ENCODE results near the gene CMIP.

CMIP gene

DNA sequence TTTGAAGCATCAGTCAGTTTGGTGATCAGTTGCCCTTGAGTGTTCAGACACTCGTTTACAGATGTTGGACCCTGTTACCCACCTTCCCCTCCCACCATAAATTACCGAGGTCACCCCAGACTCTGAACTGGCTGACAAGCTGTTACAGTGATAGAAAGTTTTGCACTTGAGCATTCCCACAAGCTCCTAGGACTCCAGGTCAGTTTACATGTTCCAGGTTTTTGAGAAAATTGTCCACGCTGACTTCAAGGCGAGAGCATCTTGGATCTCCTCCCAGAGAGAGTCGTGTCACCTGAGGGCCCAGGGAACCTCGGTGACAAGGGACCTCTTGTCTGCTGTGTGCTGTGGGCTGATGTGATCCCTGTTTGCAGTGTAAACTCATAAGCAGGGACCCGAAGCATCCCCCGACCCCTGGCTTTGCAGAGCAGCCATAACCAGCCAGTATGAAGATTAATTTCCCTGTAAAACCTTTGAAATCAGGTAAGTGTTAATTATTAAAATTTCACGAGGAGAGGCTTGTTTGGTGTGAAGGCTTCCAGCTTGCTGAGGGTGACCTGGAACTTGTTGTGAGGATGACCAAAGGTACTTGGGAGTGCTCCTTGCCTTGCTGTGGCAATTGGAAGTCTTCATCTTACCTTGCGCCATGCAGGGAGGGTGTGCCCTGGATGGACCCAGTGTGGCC, 91.2 kb downstream of the CMIP start:
- no peak for DNase-seq (ENCODE audit: low spot score)

DNA sequence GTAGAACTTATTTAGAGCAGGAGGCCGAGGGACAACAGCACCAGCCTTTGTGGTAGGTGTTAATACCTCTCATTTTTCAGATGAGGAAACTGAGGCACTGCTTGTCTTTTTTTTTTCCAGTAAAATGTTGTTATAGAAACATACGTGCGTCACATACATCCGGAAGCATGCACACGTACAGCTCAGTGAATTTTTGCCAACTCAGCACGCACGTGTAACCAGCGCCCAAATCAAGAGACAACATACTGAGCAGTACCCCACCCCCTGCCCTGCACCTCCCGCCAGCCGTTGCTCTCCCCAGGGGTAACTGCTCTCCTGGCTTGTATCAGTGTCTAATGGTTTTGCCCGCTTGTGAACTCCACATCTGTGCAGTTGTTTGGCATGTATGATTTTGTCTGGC, 92.0 kb downstream of the CMIP start:
- no peak for DNase-seq (ENCODE audit: low spot score)

DNA sequence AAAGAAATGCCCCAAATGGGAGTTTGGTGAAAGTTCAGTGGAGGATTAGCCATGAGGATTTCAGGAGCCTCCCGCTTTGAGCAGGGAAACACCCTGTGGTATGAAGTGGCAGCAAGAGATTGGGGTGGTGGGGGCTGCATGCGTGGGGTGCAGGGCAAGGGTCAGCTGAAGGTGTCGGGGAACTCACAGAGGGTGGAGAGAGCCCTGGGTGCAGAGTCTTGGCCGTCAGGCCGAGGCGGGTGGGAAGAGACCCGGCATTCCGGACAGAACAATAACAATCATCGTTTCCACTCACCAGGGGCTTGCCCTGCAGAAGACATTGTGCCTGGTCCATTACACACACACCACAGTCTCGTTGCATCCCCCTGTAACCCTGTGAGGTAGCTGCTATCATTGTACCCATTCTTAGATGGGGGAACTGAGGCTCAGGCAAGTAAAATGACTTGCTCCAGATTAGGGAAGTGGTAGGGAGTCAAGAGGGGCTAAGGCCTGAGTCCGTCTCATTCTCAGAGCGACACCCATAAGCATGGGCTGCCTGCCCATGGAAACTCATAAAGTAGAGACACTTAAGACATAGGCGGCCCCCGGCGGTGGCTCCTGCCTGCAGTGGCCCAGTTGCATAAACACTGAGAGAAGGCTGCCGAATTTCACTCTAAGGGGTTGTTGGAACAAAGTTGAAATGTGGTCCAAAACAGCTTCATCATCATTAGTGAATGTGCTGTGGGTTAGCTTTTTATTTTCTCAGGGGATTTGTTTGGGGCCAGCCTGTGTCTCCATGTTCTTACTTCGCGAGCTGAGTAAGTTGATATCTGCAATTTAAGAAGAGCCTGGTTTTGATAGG, 93.3 kb downstream of the CMIP start:
- DNase-seq (ENCODE audit: low spot score), result no peak

DNA sequence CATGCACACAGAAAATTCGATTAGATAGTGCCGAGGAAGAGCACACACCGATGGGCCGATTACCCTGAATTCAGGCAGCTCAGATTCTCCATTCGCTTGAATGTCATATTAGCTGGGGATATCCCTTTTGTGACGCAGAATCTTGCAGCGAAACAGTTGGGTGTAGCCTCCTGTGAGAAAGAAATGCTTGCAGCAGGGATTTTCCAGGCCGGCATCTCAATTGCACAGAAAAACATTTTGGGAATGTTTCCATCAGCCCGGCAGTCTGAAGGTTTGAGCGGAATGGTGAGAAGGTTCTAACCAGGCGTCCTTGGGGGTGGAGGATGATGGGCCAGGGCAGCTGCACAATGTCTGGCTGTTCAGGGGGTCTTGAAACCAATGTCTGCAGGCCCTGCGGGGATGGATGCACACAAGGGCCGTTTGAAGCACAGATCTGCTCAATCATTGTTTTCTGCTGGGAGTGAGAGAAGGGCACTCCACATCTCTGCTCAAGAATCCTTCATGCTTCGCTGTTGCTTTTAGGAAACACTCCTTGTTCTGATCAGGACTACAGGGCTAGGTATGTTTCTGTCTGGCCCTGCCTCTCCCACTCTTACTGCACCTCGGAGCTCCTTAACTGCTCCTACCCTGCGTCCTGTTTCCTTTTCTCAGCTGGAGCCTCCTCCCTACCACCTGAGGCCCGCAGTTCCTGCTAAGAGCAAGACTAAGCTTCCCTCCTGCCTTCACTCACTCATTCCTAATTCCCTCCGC, 94.6 kb downstream of the CMIP start:
- DNase-seq (ENCODE audit: low spot score), result no peak

DNA sequence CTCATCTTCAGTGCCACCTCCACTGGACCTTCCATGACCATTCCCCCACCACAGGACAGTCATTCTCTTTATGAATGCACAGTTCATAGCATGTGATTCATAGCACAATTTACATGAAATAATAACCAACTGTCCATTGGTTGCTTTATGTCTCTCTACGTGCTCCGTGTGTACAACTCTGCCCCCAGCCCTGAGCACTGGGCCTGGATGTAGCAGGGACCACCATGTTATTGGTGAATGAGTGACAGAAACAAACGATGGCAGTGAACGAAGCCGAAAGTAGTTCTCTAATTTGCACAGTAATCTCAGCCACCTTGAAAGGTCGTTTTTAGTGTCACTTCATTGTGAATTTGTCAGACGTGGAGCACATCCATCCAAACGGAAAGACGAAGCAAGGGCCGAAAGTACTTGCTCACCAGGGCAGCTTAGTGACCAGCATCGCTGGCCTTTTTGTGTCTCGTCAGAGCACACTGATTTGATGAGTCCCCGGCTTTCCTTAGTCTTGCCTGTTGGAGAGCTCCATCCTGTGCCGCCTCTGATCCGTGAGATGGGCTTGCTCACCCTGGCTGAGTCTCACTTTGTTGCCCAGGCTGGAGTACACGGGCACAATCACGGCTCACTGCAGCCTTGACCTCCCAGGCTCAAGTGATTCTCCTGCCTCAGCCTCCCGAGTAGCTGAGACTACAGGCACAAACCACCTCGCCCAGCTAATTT, 95.3 kb downstream of the CMIP start:
- no peak for DNase-seq (ENCODE audit: low spot score)

DNA sequence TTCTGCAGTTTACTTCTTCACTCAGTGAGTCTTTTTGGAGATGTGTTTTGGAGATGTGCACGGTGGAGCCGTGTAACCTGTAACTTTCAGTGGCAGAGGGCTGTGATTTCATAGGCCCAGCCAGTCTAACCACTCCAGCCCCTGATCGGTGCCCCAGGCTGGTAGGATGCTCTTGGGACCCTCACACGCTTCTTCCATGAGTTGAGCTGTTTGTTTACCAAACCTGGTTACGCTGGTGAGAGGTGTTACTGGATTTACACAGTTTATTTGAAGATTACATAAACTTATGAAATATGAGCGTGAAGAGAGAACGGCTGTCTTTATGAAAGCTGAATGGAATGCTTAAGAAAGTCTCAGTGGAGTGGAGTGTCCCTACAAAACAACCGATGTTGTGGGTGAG, 96.7 kb downstream of the CMIP start:
- no peak for DNase-seq (ENCODE audit: low spot score)

DNA sequence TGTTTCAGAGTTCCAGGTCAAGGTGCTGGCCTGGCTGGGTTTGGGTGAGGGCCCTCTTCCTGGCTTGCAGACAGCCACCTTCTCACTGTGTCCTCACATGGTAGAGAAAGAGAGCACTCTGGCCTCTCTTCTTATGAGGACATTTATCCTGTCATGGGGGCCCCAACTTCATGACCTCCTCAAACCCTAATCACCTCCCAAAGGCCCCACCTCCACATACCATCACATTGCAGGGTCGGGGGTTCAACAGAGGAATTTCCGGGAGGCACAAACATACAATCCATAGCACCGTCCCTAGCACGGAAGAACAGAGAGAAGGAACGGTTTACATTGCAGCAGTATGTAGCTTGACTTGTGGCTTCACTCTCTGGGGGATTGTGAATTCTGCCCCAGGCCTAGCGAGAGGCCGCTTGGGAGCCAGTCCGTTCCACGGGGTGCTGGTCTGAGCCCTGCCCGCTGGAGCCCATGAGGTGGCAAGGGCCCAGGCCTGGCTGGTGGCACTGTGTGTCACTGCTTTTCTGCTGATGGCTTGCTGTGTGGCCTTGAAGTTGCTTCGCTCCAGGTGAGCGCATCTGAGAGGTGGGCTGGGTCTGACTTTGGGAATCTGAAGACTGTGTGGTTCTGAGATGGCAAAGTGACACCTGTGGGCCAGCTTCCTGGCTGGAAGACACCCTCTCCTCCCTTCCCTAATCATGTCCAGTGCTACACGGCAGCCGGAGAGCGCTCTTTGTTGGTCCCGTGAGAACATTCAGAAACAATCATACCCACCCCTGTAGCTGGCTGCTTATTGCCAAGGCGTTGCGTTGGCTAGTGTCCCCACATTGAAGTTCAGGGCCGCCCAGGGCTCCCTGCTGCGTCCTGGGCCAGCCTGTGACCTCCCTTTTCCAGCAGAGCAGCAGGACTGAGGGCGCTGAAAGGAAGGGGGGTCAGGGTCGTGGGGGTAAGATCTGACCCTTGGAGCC, 98.3 kb downstream of the CMIP start:
- no peak for DNase-seq (ENCODE audit: low spot score)

DNA sequence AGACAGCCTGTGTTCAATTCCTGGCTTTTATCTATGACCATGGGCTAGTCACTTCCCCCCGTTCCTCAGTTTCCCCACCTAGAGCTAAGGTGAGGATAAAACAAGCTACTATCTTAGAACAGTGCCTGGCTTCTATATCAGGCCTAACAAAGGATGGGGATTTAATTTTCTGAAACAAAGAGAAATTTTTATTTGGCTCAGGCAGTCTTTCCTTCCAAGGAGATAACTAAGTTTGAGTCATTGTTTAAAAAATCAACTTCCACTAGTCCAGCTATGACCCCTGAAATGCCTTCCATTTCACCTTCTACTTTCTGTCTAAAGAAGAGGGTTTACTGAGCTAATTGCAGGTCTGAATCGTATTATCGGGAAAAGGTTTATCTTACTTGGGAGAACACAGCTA, 99.0 kb downstream of the CMIP start:
- DNase-seq (ENCODE audit: low spot score), result no peak

DNA sequence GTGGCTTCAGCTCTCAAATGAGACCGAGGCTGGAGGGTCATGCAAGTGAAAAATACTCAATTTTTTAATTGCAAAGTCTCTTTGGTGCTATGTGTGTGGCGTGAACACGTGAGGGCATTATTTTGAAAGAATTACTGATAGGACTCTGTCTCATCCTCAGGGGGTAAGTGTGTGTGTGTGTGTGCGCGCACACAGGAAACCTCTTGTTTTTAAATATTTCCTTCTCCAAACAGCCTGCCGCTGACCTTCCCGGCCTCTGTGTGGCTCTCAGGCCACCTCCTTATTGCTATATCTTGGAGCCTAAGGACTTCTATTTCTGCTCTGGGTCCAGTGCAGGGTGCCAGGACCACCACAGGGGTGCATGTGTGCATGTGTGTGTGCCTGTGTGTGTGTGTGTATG, 99.7 kb downstream of the CMIP start:
- no peak for DNase-seq (ENCODE audit: low spot score)

DNA sequence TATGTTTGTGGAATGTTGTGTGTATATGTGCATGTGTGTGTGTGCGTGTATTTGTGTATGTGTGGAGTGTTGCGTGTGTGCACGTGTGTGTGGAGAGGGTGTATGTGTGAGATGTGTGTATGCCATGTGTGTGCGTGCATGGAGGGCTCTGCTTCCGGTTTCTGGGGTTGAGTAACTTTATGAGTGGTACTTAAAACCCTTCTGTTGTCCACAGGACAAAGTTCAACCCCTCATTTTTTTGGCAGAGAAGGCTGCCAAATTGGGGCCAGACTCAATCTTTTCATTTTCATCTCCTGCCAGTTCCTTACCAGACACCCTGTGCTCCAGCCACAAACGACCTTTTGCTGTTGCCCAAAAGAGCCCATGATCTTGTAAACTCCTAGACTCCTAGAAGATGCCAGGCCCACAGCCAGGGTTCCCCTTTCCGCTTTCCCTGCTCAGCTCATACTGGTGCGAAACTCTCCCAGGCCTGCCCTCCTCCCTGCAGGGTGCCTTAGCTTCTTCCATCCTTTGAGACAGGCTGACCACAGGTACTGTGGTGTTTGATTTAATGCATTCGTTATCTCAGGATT, 100.2 kb downstream of the CMIP start:
- DNase-seq (ENCODE audit: low spot score), result no peak

DNA sequence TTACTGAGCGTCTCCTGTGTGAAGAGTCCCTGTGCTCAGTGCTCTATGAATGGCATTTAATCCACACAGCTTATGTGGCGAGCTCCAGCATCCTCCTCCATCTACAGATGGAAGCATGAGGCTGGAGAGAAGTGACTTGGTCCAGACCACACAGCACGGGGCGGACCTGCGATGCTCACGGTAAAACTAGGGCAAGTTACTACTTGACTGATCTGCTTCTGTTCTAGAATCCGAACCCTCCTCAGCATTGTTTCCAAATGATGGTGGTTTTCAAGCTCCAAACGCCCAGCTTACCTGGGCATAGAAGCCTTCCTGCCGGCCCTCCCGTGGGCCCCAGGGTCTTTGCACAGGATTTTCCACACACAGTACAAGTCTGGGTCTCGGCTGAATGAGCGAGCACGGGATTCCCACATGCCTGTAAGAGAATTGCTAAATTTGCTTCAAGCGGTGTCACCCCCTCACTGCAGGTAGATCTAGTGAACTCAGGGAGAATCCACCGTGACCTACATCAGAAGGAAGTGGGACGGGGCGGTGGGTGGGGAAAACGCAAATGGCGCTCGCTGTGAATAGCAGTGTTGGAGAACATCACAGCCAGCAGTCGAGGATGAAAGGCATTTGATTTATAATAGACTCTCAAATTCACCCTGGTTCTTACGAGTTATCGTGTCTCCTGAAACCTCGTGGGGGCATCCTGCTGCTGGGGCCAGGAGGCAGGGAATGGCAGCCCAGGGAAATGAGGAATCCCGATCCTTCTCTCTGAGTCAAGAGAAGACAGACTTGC, 101.1 kb downstream of the CMIP start:
- no peak for DNase-seq (ENCODE audit: low spot score)

DNA sequence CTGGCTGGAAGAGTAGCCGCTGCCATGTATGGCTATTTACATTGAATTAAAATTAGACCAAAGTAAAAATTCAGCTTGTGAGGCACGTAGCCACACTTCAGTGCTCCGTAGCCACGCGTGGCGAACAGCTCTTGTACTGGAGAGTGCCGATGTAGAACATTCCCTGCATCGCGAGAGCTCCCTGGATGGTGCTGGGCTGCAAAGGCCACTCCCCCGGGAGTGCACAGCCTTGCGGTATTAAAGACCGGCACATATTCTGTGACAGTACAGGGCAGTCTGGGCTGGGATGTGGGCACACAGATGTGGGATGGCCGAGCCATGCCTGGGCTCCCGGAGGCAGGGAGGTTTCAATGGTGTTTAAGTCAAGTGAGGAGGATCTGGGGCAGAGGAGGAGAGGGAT, 102.2 kb downstream of the CMIP start:
- DNase-seq (ENCODE audit: low spot score), result no peak

DNA sequence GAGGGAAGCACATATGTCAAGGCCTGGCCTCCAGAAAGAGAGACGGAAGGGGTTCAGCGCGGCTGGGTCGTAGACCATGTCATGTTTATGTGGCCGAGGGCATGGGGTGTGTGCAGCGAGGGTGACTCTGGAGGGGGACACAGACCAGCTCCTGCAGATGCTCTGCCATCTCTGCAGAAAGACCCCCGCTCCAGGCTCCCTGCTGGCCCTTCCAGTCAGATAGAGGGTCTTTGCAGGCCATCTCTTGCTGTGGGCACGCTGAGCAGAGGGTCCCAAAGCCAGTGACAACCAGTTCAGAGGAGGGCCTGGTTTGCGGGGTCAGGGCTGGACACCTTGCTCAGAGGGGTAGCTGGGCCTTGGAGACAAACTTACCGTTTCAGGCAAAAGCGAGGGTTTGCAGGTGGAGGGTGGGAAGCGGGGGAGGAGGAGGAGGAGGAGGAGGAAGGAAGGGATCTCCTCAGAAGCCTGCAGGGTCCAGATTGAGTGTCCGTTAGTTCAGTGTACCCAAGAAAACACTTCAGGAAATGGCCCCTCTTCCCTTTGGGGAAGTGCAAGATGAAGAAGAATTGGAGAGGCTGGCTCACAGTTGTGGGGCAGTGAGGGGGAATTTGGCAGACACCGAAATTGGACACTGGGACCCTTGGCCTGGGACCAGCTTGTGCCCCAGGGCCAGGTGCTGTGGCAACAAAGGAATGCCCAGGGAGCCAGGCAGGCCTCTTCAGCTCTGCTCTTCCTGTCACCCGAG, 102.8 kb downstream of the CMIP start:
- no peak for DNase-seq (ENCODE audit: low spot score)

DNA sequence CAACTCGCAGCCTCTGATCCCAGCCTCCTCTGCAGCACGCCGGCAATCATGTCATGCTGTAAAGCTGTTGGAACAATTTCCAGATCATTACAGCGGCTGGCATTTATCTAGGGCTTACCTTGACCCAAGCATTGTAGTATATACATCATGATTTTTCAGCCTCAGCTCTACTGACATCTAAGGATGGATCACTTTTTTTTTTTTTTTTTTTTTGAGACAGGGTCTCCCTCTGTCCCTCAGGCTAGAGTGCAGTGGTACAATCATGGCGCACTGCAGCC, 103.3 kb downstream of the CMIP start:
- no peak for DNase-seq (ENCODE audit: low spot score)

DNA sequence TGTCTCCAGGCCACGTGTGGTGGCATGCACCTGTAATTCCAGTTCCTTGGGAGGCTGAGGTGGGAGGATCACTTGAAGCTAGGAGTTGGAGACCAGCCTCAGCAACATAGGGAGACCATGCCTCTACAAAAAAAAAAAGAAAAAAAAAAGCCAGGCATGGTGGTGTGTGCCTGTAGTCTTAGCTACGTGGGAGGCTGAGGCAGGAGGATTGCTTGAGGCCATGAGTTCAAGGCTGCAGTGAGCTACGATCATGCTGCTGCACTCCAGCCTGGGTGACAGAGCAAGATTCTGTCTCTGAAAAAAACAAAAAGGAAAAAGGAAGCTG, 103.9 kb downstream of the CMIP start:
- DNase-seq (ENCODE audit: low spot score), result no peak

DNA sequence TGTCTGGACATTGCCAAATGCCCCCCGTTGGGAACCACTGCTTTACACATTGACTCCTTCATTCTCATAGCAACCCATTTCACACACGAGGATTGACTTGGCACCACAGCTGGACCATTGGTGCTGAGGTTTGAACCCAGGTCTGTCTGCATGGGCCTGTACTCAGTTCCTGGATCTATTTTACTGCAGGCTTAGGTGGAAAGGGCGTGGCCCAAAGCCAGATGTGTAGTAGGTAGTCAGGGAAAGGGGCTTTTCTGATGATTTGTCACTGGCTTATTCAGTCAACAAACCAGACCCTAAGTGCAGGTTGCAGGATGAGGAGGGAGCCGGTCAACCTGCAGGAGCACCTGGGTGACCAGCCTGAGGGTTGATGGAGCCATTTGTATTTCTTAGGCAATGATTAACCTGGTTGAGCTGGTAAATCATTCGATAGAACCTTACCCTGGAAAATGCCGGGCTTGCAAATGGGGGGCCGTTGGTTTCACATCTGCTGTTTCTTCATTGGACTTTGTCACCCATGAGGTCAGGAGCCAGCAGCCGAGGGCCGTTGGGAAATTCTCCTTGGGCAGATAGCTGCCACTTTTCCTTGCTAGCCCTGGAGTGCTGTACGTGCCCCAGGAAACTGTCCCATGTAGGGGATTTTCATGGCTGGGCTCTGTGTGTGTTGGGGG, 104.4 kb downstream of the CMIP start:
- peak; percentile 91 for DNase-seq (ENCODE audit: low spot score)

DNA sequence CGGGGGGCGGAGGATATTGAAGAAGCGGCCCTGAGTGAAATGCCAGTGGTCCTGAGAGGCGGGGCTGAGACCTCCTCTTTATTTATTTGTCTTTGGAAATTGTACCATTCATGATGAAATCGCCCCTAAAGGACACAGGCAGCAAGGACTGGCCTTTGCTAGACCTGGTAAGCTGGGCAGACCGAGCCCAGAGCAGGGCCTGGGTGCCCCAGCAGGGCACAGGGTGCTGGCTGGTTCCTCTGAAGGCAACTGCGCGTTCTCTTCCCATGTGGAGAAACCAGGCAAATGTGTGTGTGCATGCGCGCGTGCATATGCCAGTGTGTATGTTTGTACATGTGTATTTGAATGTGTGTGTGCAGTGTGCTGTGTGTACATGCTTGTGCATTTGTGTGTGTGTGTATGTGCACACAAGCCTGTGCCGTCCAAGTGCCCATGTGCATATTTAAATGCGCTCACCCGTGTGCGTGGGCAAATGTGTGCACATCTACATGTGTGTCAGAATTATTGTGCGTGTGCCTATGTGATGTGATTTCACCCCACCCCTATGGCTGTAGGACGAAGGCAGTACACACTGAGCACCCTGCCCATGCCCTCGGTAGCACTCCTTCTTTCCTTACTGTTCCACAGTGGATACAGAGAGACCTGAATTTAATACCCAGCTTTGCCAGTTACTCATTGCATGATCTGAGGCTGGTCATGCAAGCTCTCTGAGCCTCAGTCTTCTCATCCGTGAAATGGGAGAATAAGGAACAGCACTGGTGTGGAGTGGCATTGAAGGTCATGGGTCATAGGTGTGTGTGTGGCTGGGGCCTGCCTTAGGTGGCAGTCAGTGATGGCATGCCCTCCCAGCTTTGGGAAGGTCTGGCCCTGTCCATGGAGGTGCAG, 105.2 kb downstream of the CMIP start:
- no peak for DNase-seq (ENCODE audit: low spot score)

DNA sequence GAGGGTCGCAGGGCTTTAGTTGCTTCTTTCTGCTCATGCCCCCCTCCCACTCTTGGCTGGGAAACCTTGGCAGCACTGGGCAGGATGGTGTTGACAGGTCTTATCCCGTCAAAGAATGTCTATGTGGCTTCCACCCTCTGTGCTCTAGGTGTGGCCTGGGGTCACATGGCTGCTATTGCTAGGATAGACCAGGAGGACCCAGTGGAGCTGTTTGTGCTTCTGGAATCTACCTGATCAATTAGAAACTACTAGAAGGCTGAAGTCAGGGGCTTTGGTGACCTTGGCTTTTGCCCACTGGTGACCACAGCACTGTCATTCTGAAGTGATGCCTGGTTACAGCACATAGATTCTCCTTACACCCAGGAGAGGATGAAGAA, 105.8 kb downstream of the CMIP start:
- no peak for DNase-seq (ENCODE audit: low spot score)

Data from HuH-7.5 (cell line).